CD4-positive, alpha-beta memory T cell (primary cell): ENCODE data around the gene ARHGEF18. TPM values are rescaled to one million over a fixed set of nuclear protein-coding genes. Genes with fewer than 3 reads are reported as not detected.

Experiments
- CTCF ChIA-PET: fragments of 350-600 bp; sonication (Branson Sonifier 250); formaldehyde crosslinking; loops from one replicate; lab custom pipeline; 2021; ENCODE audit warnings: inconsistent platforms; ENCODE audit not compliant: partially characterized antibody; lab: Charles Lee
- POLR2A ChIA-PET: fragments of 350-600 bp; sonication (Branson Sonifier 250); formaldehyde crosslinking; loops from one replicate; lab custom pipeline; 2021; ENCODE audit not compliant: partially characterized antibody; lab: Charles Lee
- DNase-seq, 5 donors: peaks; one replicate each; pipeline versions ENCODE4 v3.0.0 to v3.0.0-alpha.2; 2020 to 2022; ENCODE audit warnings: mixed read lengths in 1 of 5
- H3K27ac ChIP-seq: one replicate; pipeline ENCODE4 v1.7.0; 2013; ENCODE audit warnings: low read depth, low read length
- H3K27me3 ChIP-seq: 2 replicates; pipeline ENCODE4 v1.7.0; 2013; ENCODE audit warnings: mild to moderate bottlenecking, low read length, moderate library complexity; ENCODE audit not compliant: insufficient read depth
- H3K36me3 ChIP-seq: 2 replicates; pipeline ENCODE4 v1.7.0; 2013; ENCODE audit warnings: mild to moderate bottlenecking, low read length, moderate library complexity; ENCODE audit not compliant: insufficient read depth
- H3K4me1 ChIP-seq: 2 replicates; pipeline ENCODE4 v1.7.0; 2013; ENCODE audit warnings: mild to moderate bottlenecking, low read length, moderate library complexity; ENCODE audit not compliant: insufficient read depth
- H3K4me3 ChIP-seq, 2 donors: one replicate each; pipeline ENCODE4 v1.7.0; 2013; ENCODE audit warnings: low read length in 2 of 2, mild to moderate bottlenecking in 1 of 2
- H3K9me3 ChIP-seq, 2 donors: one replicate each; pipeline ENCODE4 v1.7.0; 2013; ENCODE audit warnings: low read length in 2 of 2, control low read depth in 1 of 2; ENCODE audit not compliant: control insufficient read depth in 1 of 2
- H3K27ac Mint-ChIP-seq, 7 donors: one replicate each; pipeline ENCODE4 v1.8.0; 2020 to 2021; ENCODE audit warnings: mixed read lengths in 7 of 7, mild to moderate bottlenecking in 6 of 7, inconsistent platforms in 3 of 7, moderate library complexity in 3 of 7
- H3K27me3 Mint-ChIP-seq, 2 donors: one replicate each; pipeline ENCODE4 v1.8.0; 2020 to 2021; ENCODE audit warnings: mixed read lengths in 2 of 2
- H3K36me3 Mint-ChIP-seq, 2 donors: one replicate each; pipeline ENCODE4 v1.8.0; 2020 to 2021; ENCODE audit warnings: mixed read lengths in 2 of 2, inconsistent platforms in 1 of 2, mild to moderate bottlenecking in 1 of 2
- H3K4me1 Mint-ChIP-seq, 4 donors: one replicate each; pipeline ENCODE4 v1.8.0; 2020 to 2021; ENCODE audit warnings: mixed read lengths in 4 of 4, mild to moderate bottlenecking in 1 of 4
- H3K4me3 Mint-ChIP-seq, 8 donors: one replicate each; pipeline ENCODE4 v1.8.0; 2020 to 2021; ENCODE audit warnings: mixed read lengths in 8 of 8, mild to moderate bottlenecking in 7 of 8, moderate library complexity in 6 of 8, inconsistent platforms in 3 of 8
- H3K9me3 Mint-ChIP-seq, 8 donors: one replicate each; pipeline ENCODE4 v1.8.0; 2020 to 2021; ENCODE audit warnings: mixed read lengths in 8 of 8, mild to moderate bottlenecking in 5 of 8, inconsistent platforms in 3 of 8, moderate library complexity in 1 of 8
- intact Hi-C: fragments of 100-400 bp; cut with micrococcal nuclease; formaldehyde crosslinking; loops from one replicate; pipeline ENCODE4 v1.15.1; 2023
- polyA plus RNA-seq, 2 donors: library from polyadenylated mRNA; unstranded; fragments of 300-500 nt; fragmentation: Illumina TruSeq; gene quantifications; one replicate each; pipeline ENCODE4 v1.2.3, GENCODE V29; 2021
- total RNA-seq, 2 experiments: library from RNA; stranded (reverse); gene quantifications; one replicate each; pipeline ENCODE4 v1.2.3, GENCODE V29; 2021

The ARHGEF18 gene
- total and polyA plus RNA-seq, 4 experiments from 2014 or later, result 2.2 to 83.8 (median 46.7) TPM

DNA sequence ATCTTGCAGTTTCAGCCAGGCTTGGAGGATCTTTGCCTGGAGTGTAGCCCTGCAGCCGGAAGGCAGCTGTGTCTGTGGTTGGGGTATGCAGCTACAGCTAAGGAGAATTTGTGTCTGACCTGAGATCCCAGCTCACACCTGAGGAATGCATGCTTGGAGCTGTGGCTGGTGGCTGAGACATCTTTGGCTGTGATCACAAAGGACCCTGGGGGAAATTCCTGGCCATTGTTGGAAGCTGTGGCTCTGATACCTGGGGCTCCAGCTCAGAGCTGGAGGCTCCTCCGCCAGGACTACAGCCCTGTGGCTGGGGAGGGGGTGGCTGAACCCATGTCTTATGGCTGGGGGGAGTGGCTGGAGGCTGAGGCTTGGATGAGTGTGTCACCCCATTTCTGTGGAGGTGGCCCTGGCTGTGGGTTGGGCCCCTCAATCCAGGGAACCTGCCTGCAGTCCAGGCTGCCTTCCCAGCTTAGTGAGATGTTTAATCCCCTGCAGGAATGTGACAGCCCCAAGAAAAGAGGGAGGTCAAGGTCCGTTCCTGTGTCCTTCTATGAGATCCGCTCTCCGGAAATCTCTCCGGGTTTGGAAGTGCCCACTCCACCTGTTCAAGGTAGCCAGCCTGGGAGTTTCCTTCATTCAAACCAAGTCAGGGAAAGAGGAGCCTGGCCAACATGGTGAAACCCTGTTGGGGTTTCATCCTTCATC is 27.6 kb downstream of the ARHGEF18 start:
- H3K4me1 Mint-ChIP-seq, result peaks cover 6 to 24% (median 7%) of the 10 kb centered on the region in 4 donors
- Histone ChIP-seq H3K4me3 (no peak overlapping the region), H3K27ac (no peak overlapping the region), H3K4me1 (peaks cover 4% of the 10 kb centered on the region), H3K9me3 (no peaks in the 10 kb centered on the region), H3K36me3 (peaks cover 86% of the 10 kb centered on the region), H3K27me3 (no peaks in the 10 kb centered on the region)
- ChIA-PET POLR2A (interaction anchor here (1.0 to 1.4 kb wide), 4 partner anchors 10 to 31 kb away, joined by 3 to 6 read pairs (median 3); partner anchors contain the start of gene ARHGEF18), CTCF (interaction anchor here (2.1 to 3.6 kb wide), 2 partner anchors 10 to 22 kb away, joined by 10 to 11 read pairs; no protein-coding TSS in a partner anchor)
- no peak for DNase-seq
- intact Hi-C loops, result no loop called here
- no peak overlapping the region for H3K4me3 Mint-ChIP-seq
- H3K27ac Mint-ChIP-seq, result peak overlapping the region in 1 of 7 donors; percentile 64
- H3K36me3 Mint-ChIP-seq, result peaks cover 47 to 59% of the 10 kb centered on the region in 2 donors
- H3K9me3 Mint-ChIP-seq, result no peaks in the 10 kb centered on the region
- H3K27me3 Mint-ChIP-seq, result no peaks in the 10 kb centered on the region

DNA sequence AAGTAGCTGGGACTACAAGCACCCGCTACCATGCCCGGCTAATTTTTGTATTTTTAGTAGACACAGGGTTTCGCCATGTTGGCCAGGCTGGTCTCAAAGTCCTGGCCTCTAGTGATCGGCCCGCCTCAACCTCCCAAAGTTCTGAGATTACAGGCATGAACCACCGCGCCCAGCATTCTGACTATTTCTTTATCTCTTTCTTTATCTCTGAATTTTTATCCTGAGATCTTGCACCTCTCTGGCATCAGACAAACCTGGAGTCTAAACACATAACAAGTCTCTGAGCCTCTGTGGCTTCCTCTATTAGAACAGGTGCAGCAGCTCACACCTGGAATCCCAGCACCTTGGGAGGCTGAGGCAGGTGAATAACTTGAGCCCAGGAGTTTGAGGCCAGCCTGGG is 28.5 kb downstream of the ARHGEF18 start:
- Histone ChIP-seq H3K9me3 (no peaks in the 10 kb centered on the region), H3K27ac (no peak overlapping the region), H3K4me1 (peaks cover 4% of the 10 kb centered on the region), H3K27me3 (no peaks in the 10 kb centered on the region), H3K36me3 (peaks cover 78% of the 10 kb centered on the region), H3K4me3 (no peak overlapping the region)
- Mint-ChIP-seq H3K4me1 (peaks cover 6 to 18% (median 7%) of the 10 kb centered on the region in 4 donors), H3K27me3 (no peaks in the 10 kb centered on the region), H3K4me3 (no peak overlapping the region), H3K36me3 (peaks cover 44 to 57% of the 10 kb centered on the region in 2 donors), H3K9me3 (no peaks in the 10 kb centered on the region), H3K27ac (peak overlapping the region in 4 of 7 donors; percentile 22 to 65 (median 42))
- no peak for DNase-seq
- intact Hi-C loops, result no loop called here
- ChIA-PET CTCF (interaction anchor here (0.7 to 3.6 kb wide), 3 partner anchors 11 to 23 kb away, joined by 3 to 11 read pairs (median 10); no protein-coding TSS in a partner anchor), POLR2A (interaction anchor here (0.7 to 1.3 kb wide), 3 partner anchors 27 to 32 kb away, joined by 3 to 5 read pairs (median 3); partner anchors contain the start of gene ARHGEF18)

DNA sequence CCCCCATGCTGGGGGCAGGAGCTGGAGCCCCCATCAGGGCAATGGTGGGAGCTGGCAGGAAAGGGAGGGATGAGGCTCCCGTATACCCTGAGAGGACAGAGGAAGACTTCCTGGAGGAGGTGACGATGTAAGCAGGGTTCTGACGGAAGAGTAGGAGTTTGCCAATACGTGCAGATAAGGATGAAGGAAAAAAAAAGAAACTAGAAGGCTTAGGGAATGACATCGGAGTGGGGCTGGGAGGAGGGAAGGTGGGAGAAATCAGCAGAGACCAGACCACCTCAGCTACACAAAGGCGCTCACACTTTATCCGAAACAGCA is 32.3 kb downstream of the ARHGEF18 start:
- H3K4me3 ChIP-seq, result no peak overlapping the region
- intact Hi-C loops, result no loop called here
- H3K27me3 ChIP-seq, result no peaks in the 10 kb centered on the region
- no peaks in the 10 kb centered on the region for H3K9me3 ChIP-seq
- Mint-ChIP-seq H3K4me3 (no peak overlapping the region), H3K9me3 (no peaks in the 10 kb centered on the region), H3K36me3 (peaks cover 45 to 63% of the 10 kb centered on the region in 2 donors), H3K4me1 (peaks cover 9 to 47% (median 14%) of the 10 kb centered on the region in 4 donors), H3K27ac (peak overlapping the region in 5 of 7 donors; percentile 14 to 61 (median 36)), H3K27me3 (no peaks in the 10 kb centered on the region)
- POLR2A ChIA-PET, result interaction anchor here (0.6 to 2.7 kb wide), 5 partner anchors 9 to 31 kb away, joined by 3 to 11 read pairs (median 3); no protein-coding TSS in a partner anchor
- CTCF ChIA-PET, result interaction anchor here (1.2 to 2.6 kb wide), 7 partner anchors 12 to 40 kb away, joined by 3 to 20 read pairs (median 9); partner anchors contain the start of gene ARHGEF18
- H3K27ac ChIP-seq, result no peak overlapping the region
- no peak for DNase-seq
- H3K4me1 ChIP-seq, result peaks cover 28% of the 10 kb centered on the region
- peaks cover 74% of the 10 kb centered on the region for H3K36me3 ChIP-seq

DNA sequence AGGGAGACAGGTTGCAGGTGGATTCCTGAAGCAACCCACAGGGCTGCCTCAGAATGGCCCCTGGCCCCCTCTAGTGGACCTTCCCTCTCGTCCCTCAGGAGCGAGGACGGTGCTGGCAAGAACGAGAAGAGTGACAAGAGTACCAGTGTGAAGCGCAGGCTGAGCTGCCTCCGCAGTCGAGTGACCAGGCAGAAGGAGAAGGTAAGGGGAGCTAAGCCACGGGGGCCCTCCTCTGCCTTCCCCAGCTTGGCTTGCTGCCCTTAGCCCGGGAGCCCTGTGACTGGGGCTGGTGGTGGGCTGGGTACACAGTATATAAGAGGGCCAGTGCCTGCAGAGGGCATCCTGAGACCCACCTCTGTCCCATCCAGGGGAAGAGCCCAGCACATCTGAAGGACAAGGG is 34.0 kb downstream of the ARHGEF18 start:
- no peaks in the 10 kb centered on the region for H3K9me3 ChIP-seq
- no peak overlapping the region for H3K4me3 ChIP-seq
- ChIA-PET POLR2A (interaction anchor here (0.6 to 1.2 kb wide), 5 partner anchors 13 to 140 kb away, joined by 3 to 5 read pairs (median 3); partner anchors contain the start of gene MCOLN1), CTCF (interaction anchor here (0.8 to 2.0 kb wide), 3 partner anchors 12 to 33 kb away, joined by 3 to 6 read pairs (median 5); no protein-coding TSS in a partner anchor)
- no peaks in the 10 kb centered on the region for H3K27me3 Mint-ChIP-seq
- H3K36me3 ChIP-seq, result peaks cover 70% of the 10 kb centered on the region
- H3K27me3 ChIP-seq, result no peaks in the 10 kb centered on the region
- H3K4me1 ChIP-seq, result peaks cover 44% of the 10 kb centered on the region
- H3K27ac Mint-ChIP-seq, result peak overlapping the region in 1 of 7 donors; percentile 55
- DNase-seq, result no peak
- no peak overlapping the region for H3K4me3 Mint-ChIP-seq
- peaks cover 22 to 61% (median 25%) of the 10 kb centered on the region in 4 donors for H3K4me1 Mint-ChIP-seq
- no peaks in the 10 kb centered on the region for H3K9me3 Mint-ChIP-seq
- peaks cover 40 to 66% of the 10 kb centered on the region in 2 donors for H3K36me3 Mint-ChIP-seq
- intact Hi-C loops, result no loop called here
- no peak overlapping the region for H3K27ac ChIP-seq

DNA sequence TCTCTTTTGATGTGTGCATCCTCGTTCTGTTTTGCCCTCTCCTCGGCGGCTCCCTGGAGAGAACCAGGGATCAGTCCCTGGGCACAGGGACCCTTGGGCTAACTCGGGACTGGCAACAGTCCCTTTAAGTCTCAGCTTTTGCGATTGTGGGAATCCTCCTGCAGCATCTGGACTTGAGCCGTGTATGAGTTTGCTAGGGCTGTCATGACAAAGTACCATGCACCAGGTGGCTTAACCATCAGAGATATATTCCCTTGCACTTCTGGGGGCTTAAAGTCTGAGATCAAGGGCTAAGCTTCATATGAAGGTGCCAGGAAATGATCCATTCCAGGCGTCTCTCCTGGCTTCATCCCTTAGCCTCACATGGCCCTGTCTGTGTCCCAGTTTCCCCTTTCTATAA is 34.5 kb downstream of the ARHGEF18 start:
- ChIA-PET POLR2A (interaction anchor here (1.0 to 1.2 kb wide), 3 partner anchors 12 to 139 kb away, joined by 3 read pairs; partner anchors contain the start of gene MCOLN1), CTCF (interaction anchor here (1.7 to 2.0 kb wide), 2 partner anchors 12 to 29 kb away, joined by 5 to 6 read pairs; no protein-coding TSS in a partner anchor)
- no peaks in the 10 kb centered on the region for H3K9me3 Mint-ChIP-seq
- no peak overlapping the region for H3K27ac ChIP-seq
- no peaks in the 10 kb centered on the region for H3K9me3 ChIP-seq
- peaks cover 24 to 61% (median 26%) of the 10 kb centered on the region in 4 donors for H3K4me1 Mint-ChIP-seq
- no peak for DNase-seq
- no peaks in the 10 kb centered on the region for H3K27me3 ChIP-seq
- H3K4me1 ChIP-seq, result peaks cover 47% of the 10 kb centered on the region
- H3K36me3 ChIP-seq, result peaks cover 70% of the 10 kb centered on the region
- no peak overlapping the region for H3K4me3 Mint-ChIP-seq
- intact Hi-C loops, result no loop called here
- peak overlapping the region in 1 of 7 donors; percentile 36 for H3K27ac Mint-ChIP-seq
- no peak overlapping the region for H3K4me3 ChIP-seq
- H3K27me3 Mint-ChIP-seq, result no peaks in the 10 kb centered on the region
- H3K36me3 Mint-ChIP-seq, result peaks cover 36 to 67% of the 10 kb centered on the region in 2 donors

DNA sequence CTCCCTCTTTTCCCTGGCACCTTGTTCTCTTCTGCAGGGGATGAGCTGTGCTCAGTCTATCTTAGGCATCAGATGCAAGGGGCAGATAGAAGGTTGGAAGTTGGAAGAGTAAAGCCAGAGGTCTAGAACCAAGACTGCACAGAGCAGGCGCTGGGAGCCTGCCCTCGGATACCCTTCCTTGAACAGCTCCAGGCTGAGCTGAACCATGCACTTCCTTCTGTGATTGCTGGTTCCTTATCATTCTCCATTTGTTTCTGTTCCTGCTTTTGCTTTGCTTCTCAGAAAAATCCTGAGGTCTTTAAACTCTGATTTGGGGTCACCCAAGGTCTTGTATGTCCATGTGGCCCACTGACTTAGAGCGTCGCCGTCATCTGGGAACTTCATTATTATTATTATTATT is 36.3 kb downstream of the ARHGEF18 start:
- Mint-ChIP-seq H3K27me3 (no peaks in the 10 kb centered on the region), H3K4me3 (peak overlapping the region in 1 of 8 donors; percentile 5), H3K27ac (peak overlapping the region in 3 of 7 donors; percentile 25 to 51 (median 25)), H3K4me1 (peaks cover 24 to 53% (median 26%) of the 10 kb centered on the region in 4 donors), H3K36me3 (peaks cover 32 to 64% of the 10 kb centered on the region in 2 donors), H3K9me3 (no peaks in the 10 kb centered on the region)
- POLR2A ChIA-PET, result interaction anchor here (0.6 to 1.9 kb wide), 2 partner anchors 10 to 19 kb away, joined by 3 to 5 read pairs; no protein-coding TSS in a partner anchor
- CTCF ChIA-PET, result interaction anchor here (1.3 to 1.5 kb wide), 2 partner anchors 19 to 31 kb away, joined by 4 to 7 read pairs; no protein-coding TSS in a partner anchor
- H3K9me3 ChIP-seq, result no peaks in the 10 kb centered on the region
- no peak for DNase-seq
- H3K27ac ChIP-seq, result no peak overlapping the region
- peaks cover 47% of the 10 kb centered on the region for H3K4me1 ChIP-seq
- no peak overlapping the region for H3K4me3 ChIP-seq
- H3K36me3 ChIP-seq, result peaks cover 61% of the 10 kb centered on the region
- intact Hi-C loops, result no loop called here
- no peaks in the 10 kb centered on the region for H3K27me3 ChIP-seq
